IMR-90 (cell line): ENCODE results near the gene CIBAR2.

Experiments used
- BHLHE40 ChIP-seq: fragments of 150-350 bp; IDR thresholded peaks from 2 replicates; pipeline ENCODE4 v1.6.1; 2016; ENCODE audit warnings: mild to moderate bottlenecking, low read depth, low read length
- CEBPB ChIP-seq: IDR thresholded peaks from 2 replicates; pipeline ENCODE4 v1.6.1; 2012; ENCODE audit warnings: low read depth, low read length, improper control_type of control experiment
- CHD1 ChIP-seq: IDR thresholded peaks from 2 replicates; pipeline ENCODE4 v1.6.1; 2012; ENCODE audit warnings: low read depth, low read length, improper control_type of control experiment
- MAFK ChIP-seq: IDR thresholded peaks from 2 replicates; pipeline ENCODE4 v1.6.1; 2012; ENCODE audit warnings: low read depth, low read length, improper control_type of control experiment
- MXI1 ChIP-seq: IDR thresholded peaks from 2 replicates; pipeline ENCODE4 v1.6.1; 2012; ENCODE audit warnings: low read depth, mild to moderate bottlenecking, low read length, moderate library complexity, borderline replicate concordance
- NFE2L2 ChIP-seq: fragments of 150-350 bp; IDR thresholded peaks from 2 replicates; pipeline ENCODE4 v1.6.1; 2016; ENCODE audit warnings: low read depth, mild to moderate bottlenecking, low read length
- POLR2A ChIP-seq: IDR thresholded peaks from 2 replicates; pipeline ENCODE4 v1.6.1; 2012; ENCODE audit warnings: mild to moderate bottlenecking, low read depth, low read length
- RAD21 ChIP-seq: IDR thresholded peaks from 2 replicates; pipeline ENCODE4 v1.6.1; 2012; ENCODE audit warnings: low read length, improper control_type of control experiment
- RFX5 ChIP-seq: IDR thresholded peaks from 2 replicates; pipeline ENCODE4 v1.8.0; 2012; ENCODE audit warnings: low read depth, mild to moderate bottlenecking, low read length, moderate library complexity
- SMC3 ChIP-seq: fragments of 150-350 bp; IDR thresholded peaks from 2 replicates; pipeline ENCODE4 v1.6.1; 2016; ENCODE audit warnings: low read depth, mild to moderate bottlenecking, antibody characterized with exemption, low read length, moderate library complexity
- TF ChIP-seq, protein P1 (sequence below): conservative IDR thresholded peaks from 2 replicates; pipeline ENCODE4 v1.5.1; 2012; ENCODE audit warnings: mild to moderate bottlenecking, low read depth, low read length, improper control_type of control experiment

- TF ChIP-seq, protein P1, sequence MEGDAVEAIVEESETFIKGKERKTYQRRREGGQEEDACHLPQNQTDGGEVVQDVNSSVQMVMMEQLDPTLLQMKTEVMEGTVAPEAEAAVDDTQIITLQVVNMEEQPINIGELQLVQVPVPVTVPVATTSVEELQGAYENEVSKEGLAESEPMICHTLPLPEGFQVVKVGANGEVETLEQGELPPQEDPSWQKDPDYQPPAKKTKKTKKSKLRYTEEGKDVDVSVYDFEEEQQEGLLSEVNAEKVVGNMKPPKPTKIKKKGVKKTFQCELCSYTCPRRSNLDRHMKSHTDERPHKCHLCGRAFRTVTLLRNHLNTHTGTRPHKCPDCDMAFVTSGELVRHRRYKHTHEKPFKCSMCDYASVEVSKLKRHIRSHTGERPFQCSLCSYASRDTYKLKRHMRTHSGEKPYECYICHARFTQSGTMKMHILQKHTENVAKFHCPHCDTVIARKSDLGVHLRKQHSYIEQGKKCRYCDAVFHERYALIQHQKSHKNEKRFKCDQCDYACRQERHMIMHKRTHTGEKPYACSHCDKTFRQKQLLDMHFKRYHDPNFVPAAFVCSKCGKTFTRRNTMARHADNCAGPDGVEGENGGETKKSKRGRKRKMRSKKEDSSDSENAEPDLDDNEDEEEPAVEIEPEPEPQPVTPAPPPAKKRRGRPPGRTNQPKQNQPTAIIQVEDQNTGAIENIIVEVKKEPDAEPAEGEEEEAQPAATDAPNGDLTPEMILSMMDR, result no peak
- TF ChIP-seq POLR2A, result no peak
- TF ChIP-seq RFX5, result no peak
- no peak for TF ChIP-seq RAD21
- TF ChIP-seq SMC3, result no peak
- TF ChIP-seq CHD1, result no peak
- TF ChIP-seq MXI1, result no peak
- TF ChIP-seq BHLHE40, result no peak
- no peak for TF ChIP-seq MAFK
- no peak for TF ChIP-seq NFE2L2
- TF ChIP-seq CEBPB, result no peak
These were observed 57.3 kb downstream of the CIBAR2 start for GRCh38 chr16:85054948-85055492.
